H9 (cell line): Measurements from ENCODE around the gene LEFTY1. TPM values are rescaled to one million over a fixed set of nuclear protein-coding genes. Genes with fewer than 3 reads are reported as not detected.

ENCODE experiments used
- DNase-seq: peaks from one replicate; pipeline ENCODE4 v3.0.0-alpha.2; 2017
- H2AFZ ChIP-seq: one replicate; pipeline ENCODE4 v1.6.1; 2013; ENCODE audit warnings: mild to moderate bottlenecking, low read length, control low read depth, moderate library complexity
- H2AK5ac ChIP-seq: 2 replicates; pipeline ENCODE4 v1.6.1; 2013; ENCODE audit warnings: low read length, control low read depth, mixed read lengths; ENCODE audit not compliant: insufficient read length
- H2BK120ac ChIP-seq: one replicate; pipeline ENCODE4 v1.6.1; 2013; ENCODE audit warnings: low read depth, mild to moderate bottlenecking, low read length, control low read depth, inconsistent platforms; ENCODE audit not compliant: poor library complexity, severe bottlenecking
- H2BK12ac ChIP-seq: 2 replicates; pipeline ENCODE4 v1.6.1; 2013; ENCODE audit warnings: low read length, control low read depth, mixed read lengths, low read depth; ENCODE audit not compliant: insufficient read length
- H2BK15ac ChIP-seq: 2 replicates; pipeline ENCODE4 v1.6.1; 2013; ENCODE audit warnings: low read depth, low read length, control low read depth
- H2BK20ac ChIP-seq: one replicate; pipeline ENCODE4 v1.6.1; 2013; ENCODE audit warnings: low read depth, mild to moderate bottlenecking, low read length, control low read depth, inconsistent platforms; ENCODE audit not compliant: poor library complexity, severe bottlenecking
- H2BK5ac ChIP-seq: 2 replicates; pipeline ENCODE4 v1.6.1; 2013; ENCODE audit warnings: low read length, control low read depth, mixed read lengths; ENCODE audit not compliant: insufficient read length
- H3K14ac ChIP-seq: 2 replicates; pipeline ENCODE4 v1.6.1; 2013; ENCODE audit warnings: low read length, control low read depth; ENCODE audit not compliant: insufficient read depth
- H3K18ac ChIP-seq: 2 replicates; pipeline ENCODE4 v1.6.1; 2013; ENCODE audit warnings: low read depth, mild to moderate bottlenecking, mixed read lengths, low read length, control low read depth; ENCODE audit not compliant: insufficient read length
- H3K23ac ChIP-seq: 2 replicates; pipeline ENCODE4 v1.6.1; 2013; ENCODE audit warnings: low read length, control low read depth, mixed read lengths, low read depth; ENCODE audit not compliant: insufficient read length
- H3K23me2 ChIP-seq: 2 replicates; pipeline ENCODE4 v1.6.1; 2013; ENCODE audit warnings: low read depth, mild to moderate bottlenecking, mixed read lengths, low read length, control low read depth; ENCODE audit not compliant: insufficient read length, poor library complexity, severe bottlenecking
- H3K27ac ChIP-seq: 2 replicates; pipeline ENCODE4 v1.5.1; 2013; ENCODE audit warnings: low read length, control low read depth, mixed read lengths, low read depth; ENCODE audit not compliant: insufficient read length
- H3K27me3 ChIP-seq: 2 replicates; pipeline ENCODE4 v1.6.1; 2013; ENCODE audit warnings: low read length, control low read depth, inconsistent platforms; ENCODE audit not compliant: insufficient read depth
- H3K4ac ChIP-seq: 2 replicates; pipeline ENCODE4 v1.6.1; 2013; ENCODE audit warnings: low read depth, mild to moderate bottlenecking, control low read depth, inconsistent platforms, low read length, moderate library complexity
- H3K4me1 ChIP-seq: 2 replicates; pipeline ENCODE4 v1.6.1; 2013; ENCODE audit warnings: low read length, control low read depth, inconsistent platforms; ENCODE audit not compliant: insufficient read depth
- H3K4me2 ChIP-seq: 2 replicates; pipeline ENCODE4 v1.6.1; 2013; ENCODE audit warnings: low read length, control low read depth, mixed read lengths; ENCODE audit not compliant: insufficient read length, insufficient read depth
- H3K56ac ChIP-seq: 2 replicates; pipeline ENCODE4 v1.6.1; 2013; ENCODE audit warnings: low read depth, mild to moderate bottlenecking, mixed read lengths, low read length, control low read depth; ENCODE audit not compliant: insufficient read length
- H3K79me1 ChIP-seq: 2 replicates; pipeline ENCODE4 v1.6.1; 2013; ENCODE audit warnings: low read depth, mild to moderate bottlenecking, moderate library complexity, low read length, control low read depth, inconsistent platforms; ENCODE audit not compliant: insufficient read depth, poor library complexity, severe bottlenecking
- H3K79me2 ChIP-seq: 2 replicates; pipeline ENCODE4 v1.6.1; 2013; ENCODE audit warnings: low read length, control low read depth, inconsistent platforms; ENCODE audit not compliant: insufficient read depth
- H3K9ac ChIP-seq: 2 replicates; pipeline ENCODE4 v1.6.1; 2013; ENCODE audit warnings: low read length, control low read depth, mixed read lengths; ENCODE audit not compliant: insufficient read length; ENCODE audit errors: extremely low read depth
- H3K9me3 ChIP-seq: one replicate; pipeline ENCODE4 v1.6.1; 2013; ENCODE audit warnings: low read depth, low read length, inconsistent platforms; ENCODE audit not compliant: control insufficient read depth
- H3T11ph ChIP-seq: one replicate; pipeline ENCODE4 v1.6.1; 2013; ENCODE audit warnings: mild to moderate bottlenecking, low read length, control low read depth, inconsistent platforms
- H4K20me1 ChIP-seq: one replicate; pipeline ENCODE4 v1.6.1; 2013; ENCODE audit not compliant: control insufficient read depth, insufficient read length, insufficient read depth
- H4K5ac ChIP-seq: 2 replicates; pipeline ENCODE4 v1.6.1; 2013; ENCODE audit warnings: low read depth, mild to moderate bottlenecking, mixed read lengths, low read length, control low read depth; ENCODE audit not compliant: insufficient read length
- H4K8ac ChIP-seq: replicated peaks from 2 replicates; pipeline ENCODE4 v1.6.1; 2013; ENCODE audit warnings: low read length, control low read depth, mixed read lengths, low read depth; ENCODE audit not compliant: insufficient read length
- H4K91ac ChIP-seq: 2 replicates; pipeline ENCODE4 v1.6.1; 2013; ENCODE audit warnings: low read depth, mild to moderate bottlenecking, moderate library complexity, mixed read lengths, low read length, control low read depth; ENCODE audit not compliant: insufficient read length
- H3K27ac Mint-ChIP-seq, 3 experiments: 2 replicates in 2 of 3; 3 replicates in 1 of 3; pipeline ENCODE4 v1.8.0; 2020 to 2021; ENCODE audit warnings: mixed read lengths in 3 of 3, mild to moderate bottlenecking in 1 of 3, moderate library complexity in 1 of 3
- H3K27me3 Mint-ChIP-seq: 2 replicates; pipeline ENCODE4 v1.8.0; 2021; ENCODE audit warnings: low read depth, mild to moderate bottlenecking, moderate library complexity, mixed read lengths
- H3K36me3 Mint-ChIP-seq, 3 experiments: 2 replicates in 2 of 3; 3 replicates in 1 of 3; pipeline ENCODE4 v1.8.0; 2020 to 2021; ENCODE audit warnings: low read depth in 3 of 3, mixed read lengths in 3 of 3; ENCODE audit not compliant: insufficient read depth in 1 of 3
- H3K4me1 Mint-ChIP-seq, 2 experiments: 2 replicates each; pipeline ENCODE4 v1.8.0; 2020; ENCODE audit warnings: mixed read lengths in 2 of 2
- H3K4me3 Mint-ChIP-seq, 2 experiments: 2 replicates in 1 of 2; 3 replicates in 1 of 2; pipeline ENCODE4 v1.8.0; 2020 to 2021; ENCODE audit warnings: mild to moderate bottlenecking in 2 of 2, mixed read lengths in 2 of 2, moderate library complexity in 1 of 2
- H3K9me3 Mint-ChIP-seq, 2 experiments: 2 replicates in 1 of 2; 3 replicates in 1 of 2; pipeline ENCODE4 v1.8.0; 2020; ENCODE audit warnings: mild to moderate bottlenecking in 2 of 2, mixed read lengths in 2 of 2, moderate library complexity in 1 of 2
- WGBS: extraction: QIAGEN DNeasy Blood & Tissue Kit; methylation state at CpG from one replicate; pipeline ENCODE4 v1.1.7; 2013; ENCODE audit warnings: missing lambda C conversion rate, low lambda C conversion rate, mixed read lengths; ENCODE audit not compliant: insufficient read length; ENCODE audit errors: extremely low coverage; 5-methylcytosine and 5-hydroxymethylcytosine counted together
- total RNA-seq: library from RNA; stranded (reverse); gene quantifications from 2 replicates; pipeline ENCODE4 v1.2.1, GENCODE V29; 2021
- TF ChIP-seq, protein P1 (sequence below): fragments of 200-600 bp; sonication (generic); conservative IDR thresholded peaks from 3 replicates; pipeline ENCODE4 v1.8.0; 2021; ENCODE audit warnings: antibody characterized with exemption, mild to moderate bottlenecking

LEFTY1 gene
- total RNA-seq, 1 experiment from 2014 or later = 107 TPM

DNA sequence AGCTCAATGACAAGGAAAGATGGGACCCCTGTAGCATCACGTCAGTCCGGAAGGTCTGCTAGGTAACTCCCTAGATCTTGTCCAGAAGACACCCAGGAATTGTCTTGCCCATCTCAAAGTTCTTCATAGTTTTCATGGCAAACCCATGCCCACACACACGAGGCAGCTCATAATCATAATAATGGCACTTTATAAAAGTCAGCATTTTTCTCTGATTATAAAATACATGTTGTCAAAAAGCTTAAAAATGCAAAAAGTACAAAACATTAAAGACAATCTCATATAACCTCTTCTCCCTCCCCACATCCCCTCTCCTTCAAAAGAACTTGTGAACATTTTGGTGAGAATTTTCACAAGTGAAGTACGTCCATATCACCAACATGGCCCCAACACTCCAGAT lies 48.2 kb downstream of the LEFTY1 start:
- Histone ChIP-seq H2BK12ac (no peak overlapping the region), H3T11ph (no peak overlapping the region), H2BK15ac (no peak overlapping the region), H2BK120ac (no peak overlapping the region), H4K8ac (no peak overlapping the region), H3K23me2 (no peaks in the 10 kb centered on the region), H3K4ac (no peak overlapping the region), H3K9ac (no peak overlapping the region), H3K4me2 (no peak overlapping the region), H3K56ac (no peak overlapping the region), H2BK20ac (no peak overlapping the region), H4K5ac (no peak overlapping the region), H4K20me1 (no peaks in the 10 kb centered on the region), H3K23ac (no peak overlapping the region), H2AK5ac (no peak overlapping the region), H3K79me2 (no peaks in the 10 kb centered on the region), H2AFZ (no peak overlapping the region), H2BK5ac (no peak overlapping the region), H3K27me3 (no peaks in the 10 kb centered on the region), H3K27ac (no peak overlapping the region), H3K4me1 (no peaks in the 10 kb centered on the region), H3K18ac (no peak overlapping the region), H3K14ac (no peak overlapping the region), H3K79me1 (no peaks in the 10 kb centered on the region), H4K91ac (no peak overlapping the region), H3K9me3 (no peaks in the 10 kb centered on the region)
- Mint-ChIP-seq H3K4me3 (0 out of 5 replicates have a peak overlapping the region, but pooled peaks of 1 of the 2 experiments have one; percentile 7), H3K4me1 (peaks cover 7 to 10% of the 10 kb centered on the region in 2 experiments), H3K36me3 (peaks cover 13 to 37% (median 23%) of the 10 kb centered on the region in 3 experiments), H3K27ac (no peak overlapping the region), H3K9me3 (no peaks in the 10 kb centered on the region), H3K27me3 (no peaks in the 10 kb centered on the region; the same call in 1 of the 2 replicates)
- WGBS = no CpG with 5 or more reads among the region's 4 CpGs
- TF ChIP-seq, protein P1, sequence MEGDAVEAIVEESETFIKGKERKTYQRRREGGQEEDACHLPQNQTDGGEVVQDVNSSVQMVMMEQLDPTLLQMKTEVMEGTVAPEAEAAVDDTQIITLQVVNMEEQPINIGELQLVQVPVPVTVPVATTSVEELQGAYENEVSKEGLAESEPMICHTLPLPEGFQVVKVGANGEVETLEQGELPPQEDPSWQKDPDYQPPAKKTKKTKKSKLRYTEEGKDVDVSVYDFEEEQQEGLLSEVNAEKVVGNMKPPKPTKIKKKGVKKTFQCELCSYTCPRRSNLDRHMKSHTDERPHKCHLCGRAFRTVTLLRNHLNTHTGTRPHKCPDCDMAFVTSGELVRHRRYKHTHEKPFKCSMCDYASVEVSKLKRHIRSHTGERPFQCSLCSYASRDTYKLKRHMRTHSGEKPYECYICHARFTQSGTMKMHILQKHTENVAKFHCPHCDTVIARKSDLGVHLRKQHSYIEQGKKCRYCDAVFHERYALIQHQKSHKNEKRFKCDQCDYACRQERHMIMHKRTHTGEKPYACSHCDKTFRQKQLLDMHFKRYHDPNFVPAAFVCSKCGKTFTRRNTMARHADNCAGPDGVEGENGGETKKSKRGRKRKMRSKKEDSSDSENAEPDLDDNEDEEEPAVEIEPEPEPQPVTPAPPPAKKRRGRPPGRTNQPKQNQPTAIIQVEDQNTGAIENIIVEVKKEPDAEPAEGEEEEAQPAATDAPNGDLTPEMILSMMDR = no peak
- no peak for DNase-seq
